ENCODE results near the gene GPR183. TPM values are rescaled to one million over a fixed set of nuclear protein-coding genes. Genes with fewer than 3 reads are reported as not detected.

GPR183 gene
- total RNA-seq, 1 experiment from 2014 or later = not detected

- CTCF ChIA-PET = interaction anchor here (0.7 to 3.7 kb wide), 3 partner anchors 8 to 15 kb away, joined by 3 to 28 read pairs (median 3); no protein-coding TSS in a partner anchor
- Mint-ChIP-seq H3K9me3 (ENCODE audit: unreplicated experiment) (no peaks in the 10 kb centered on the region), H3K36me3 (ENCODE audit: insufficient read depth, unreplicated experiment) (peaks cover 33% of the 10 kb centered on the region), H3K27me3 (ENCODE audit: insufficient read depth, unreplicated experiment) (no peaks in the 10 kb centered on the region), H3K27ac (ENCODE audit: low read depth, unreplicated experiment) (no peak overlapping the region), H3K4me1 (ENCODE audit: insufficient read depth, unreplicated experiment) (peaks cover 20% of the 10 kb centered on the region), H3K4me3 (ENCODE audit: unreplicated experiment) (no peak overlapping the region)
- no TSS peak for BruUV-seq (replicated peaks)
- TF ChIP-seq CTCF (IDR thresholded peaks at IDR 0.05; ENCODE audit: unreplicated experiment) = no peak
- DNase-seq (ENCODE audit: unreplicated experiment) = peak; percentile 33
- intact Hi-C loops (cut with micrococcal nuclease) = no loop called here
- POLR2A ChIA-PET = no interaction called here
Observed at GRCh38 chr13:99277629-99278028, 29.6 kb downstream of the GPR183 start.

- Mint-ChIP-seq H3K36me3 (ENCODE audit: insufficient read depth, unreplicated experiment) (peaks cover 39% of the 10 kb centered on the region), H3K9me3 (ENCODE audit: unreplicated experiment) (no peaks in the 10 kb centered on the region), H3K27ac (ENCODE audit: low read depth, unreplicated experiment) (no peak overlapping the region), H3K4me1 (ENCODE audit: insufficient read depth, unreplicated experiment) (peaks cover 20% of the 10 kb centered on the region), H3K4me3 (ENCODE audit: unreplicated experiment) (no peak overlapping the region), H3K27me3 (ENCODE audit: insufficient read depth, unreplicated experiment) (no peaks in the 10 kb centered on the region)
- intact Hi-C loops (cut with micrococcal nuclease) = no loop called here
- DNase-seq (ENCODE audit: unreplicated experiment) = no peak
- POLR2A ChIA-PET = no interaction called here
- no peak for TF ChIP-seq CTCF (IDR thresholded peaks at IDR 0.05; ENCODE audit: unreplicated experiment)
- CTCF ChIA-PET = interaction anchor here (1.1 to 1.8 kb wide), 3 partner anchors 32 to 161 kb away, joined by 3 to 8 read pairs (median 4); no protein-coding TSS in a partner anchor
- BruUV-seq (replicated peaks) = no TSS peak
Observed at GRCh38 chr13:99276706-99277105, 30.5 kb downstream of the GPR183 start.

- peak; percentile 14 for DNase-seq (ENCODE audit: unreplicated experiment)
- no peak overlapping the region for H3K4me3 Mint-ChIP-seq (ENCODE audit: unreplicated experiment)
- H3K36me3 Mint-ChIP-seq (ENCODE audit: insufficient read depth, unreplicated experiment) = peaks cover 44% of the 10 kb centered on the region
- H3K27me3 Mint-ChIP-seq (ENCODE audit: insufficient read depth, unreplicated experiment) = no peaks in the 10 kb centered on the region
- intact Hi-C loops (cut with micrococcal nuclease) = no loop called here
- peaks cover 14% of the 10 kb centered on the region for H3K4me1 Mint-ChIP-seq (ENCODE audit: insufficient read depth, unreplicated experiment)
- no peak overlapping the region for H3K27ac Mint-ChIP-seq (ENCODE audit: low read depth, unreplicated experiment)
- ChIA-PET CTCF (interaction anchor here (1.0 to 2.8 kb wide), 4 partner anchors 9 to 340 kb away, joined by 3 to 14 read pairs (median 13); no protein-coding TSS in a partner anchor), POLR2A (no interaction called here)
- no peak for TF ChIP-seq CTCF (IDR thresholded peaks at IDR 0.05; ENCODE audit: unreplicated experiment)
- H3K9me3 Mint-ChIP-seq (ENCODE audit: unreplicated experiment) = no peaks in the 10 kb centered on the region
- BruUV-seq (replicated peaks) = no TSS peak
Observed at GRCh38 chr13:99275093-99275469, 32.1 kb downstream of the GPR183 start.

- no peaks in the 10 kb centered on the region for H3K27me3 Mint-ChIP-seq (ENCODE audit: insufficient read depth, unreplicated experiment)
Observed at GRCh38 chr13:99273128-99273527, 34.1 kb downstream of the GPR183 start.

More at GRCh38 chr13:99273128-99273527, 34.1 kb downstream of the GPR183 start:
- Mint-ChIP-seq H3K4me3 (ENCODE audit: unreplicated experiment) (no peak overlapping the region), H3K4me1 (ENCODE audit: insufficient read depth, unreplicated experiment) (peaks cover 6% of the 10 kb centered on the region), H3K27ac (ENCODE audit: low read depth, unreplicated experiment) (no peak overlapping the region), H3K9me3 (ENCODE audit: unreplicated experiment) (no peaks in the 10 kb centered on the region), H3K36me3 (ENCODE audit: insufficient read depth, unreplicated experiment) (peaks cover 36% of the 10 kb centered on the region)
- intact Hi-C loops (cut with micrococcal nuclease) = no loop called here
- TF ChIP-seq CTCF (IDR thresholded peaks at IDR 0.05; ENCODE audit: unreplicated experiment) = no peak
- POLR2A ChIA-PET = interaction anchor here (0.6 kb wide), 1 partner anchor 1241 kb away, joined by 3 read pairs; no protein-coding TSS in a partner anchor
- BruUV-seq (replicated peaks) = no TSS peak
- DNase-seq (ENCODE audit: unreplicated experiment) = no peak
- CTCF ChIA-PET = interaction anchor here (0.6 to 11.1 kb wide), 4 partner anchors 10 to 164 kb away, joined by 3 to 173 read pairs (median 8); no protein-coding TSS in a partner anchor

Data from MCF 10A (cell line).